GM12878 (cell line): Measurements from ENCODE around the gene BLOC1S3. TPM values are rescaled to one million over a fixed set of nuclear protein-coding genes. Genes with fewer than 3 reads are reported as not detected.

Experiments
- CEBPZ ChIP-seq: fragments of 150-350 bp; IDR thresholded peaks from 2 replicates; pipeline ENCODE4 v1.6.1; 2016; ENCODE audit warnings: low read depth, low read length
- CHD2 ChIP-seq: IDR thresholded peaks from 2 replicates; pipeline ENCODE4 v1.6.1; 2011; ENCODE audit warnings: low read depth, low read length, improper control_type of control experiment, borderline replicate concordance
- EP300 ChIP-seq, 2 experiments: fragments of 150-350 bp in 1 of 2; IDR thresholded peaks; 2 replicates each; pipeline ENCODE4 v1.6.1; 2011 to 2012; ENCODE audit warnings: low read depth in 2 of 2, low read length in 2 of 2, borderline replicate concordance in 1 of 2, improper control_type of control experiment in 1 of 2, inconsistent platforms in 1 of 2; ENCODE audit not compliant: control insufficient read depth in 1 of 2
- NFIC ChIP-seq: IDR thresholded peaks from 2 replicates; pipeline ENCODE4 v1.6.1; 2012; ENCODE audit warnings: low read depth, mild to moderate bottlenecking, inconsistent platforms, low read length, moderate library complexity
- RAD21 ChIP-seq: IDR thresholded peaks from 2 replicates; pipeline ENCODE4 v1.6.1; 2011; ENCODE audit warnings: mild to moderate bottlenecking, low read depth, low read length, moderate library complexity; ENCODE audit not compliant: insufficient read depth
- RBBP5 ChIP-seq: fragments of 200-600 bp; sonication (generic); conservative IDR thresholded peaks from 2 replicates; pipeline ENCODE4 v1.6.1; 2016
- USF1 ChIP-seq: IDR thresholded peaks from 2 replicates; pipeline ENCODE4 v1.6.1; 2011; ENCODE audit warnings: borderline replicate concordance, low read depth, mild to moderate bottlenecking, moderate library complexity, mixed read lengths, low read length; ENCODE audit not compliant: insufficient read depth; ENCODE audit errors: extremely low read length
- ZBTB11 ChIP-seq: fragments of 450-650 bp; formaldehyde crosslinking; IDR thresholded peaks from 2 replicates; pipeline ENCODE4 v1.5.0; 2022; ENCODE audit warnings: mild to moderate bottlenecking, missing genetic modification characterization
- ZBTB40 ChIP-seq: fragments of 450-650 bp; IDR thresholded peaks from 2 replicates; pipeline ENCODE4 v1.6.1; 2016; ENCODE audit warnings: mild to moderate bottlenecking, moderate library complexity, borderline replicate concordance
- ZNF592 ChIP-seq: fragments of 450-650 bp; IDR thresholded peaks from 2 replicates; pipeline ENCODE4 v1.6.1; 2017; ENCODE audit warnings: mild to moderate bottlenecking, moderate library complexity
- polyA plus RNA-seq, 11 experiments: library from polyadenylated mRNA; depleted of rRNA in 4 of 11; unstranded in 6 of 11; stranded (reverse) in 5 of 11; fragments of >200 nt; fragmentation: Nextera tagmentation in 4 of 11; fragmentation: Illumina TruSeq in 1 of 11; extraction: Ambion mirVana in 4 of 11; extraction: Trizol in 1 of 11; gene quantifications; 1 replicate in 1 of 11; 2 replicates in 10 of 11; pipeline versions ENCODE4 v1.2.1 to v1.2.3, GENCODE V29; 2011 to 2016; ENCODE audit warnings: inconsistent platforms in 2 of 11, missing spikeins in 2 of 11, low read depth in 1 of 11
- total RNA-seq, 4 experiments: library from RNA; depleted of rRNA in 3 of 4; stranded (reverse); fragments of >200 nt in 3 of 4; fragmentation: Illumina TruSeq in 1 of 4; extraction: Trizol in 1 of 4; gene quantifications; 2 replicates each; pipeline versions ENCODE4 v1.2.1 to v1.2.3, GENCODE V29; 2013 to 2021

BLOC1S3 gene
- total and polyA plus RNA-seq, 10 of the 15 experiments (the other 5 are each of a cell fraction or from before 2014, with no cell fraction given) = 3.6 to 18.3 (median 10.4) TPM

GRCh38 chr19:45137179-45137761 lies 41.3 kb upstream of the BLOC1S3 start (continued):
- no peak for TF ChIP-seq CEBPZ
- no peak for TF ChIP-seq ZBTB40
- no peak for TF ChIP-seq RAD21
- TF ChIP-seq RBBP5 = no peak
- no peak for TF ChIP-seq CHD2
- no peak for TF ChIP-seq ZNF592
- peak in 1 of 2 experiments; percentile 81; a peak in 2 of 4 replicates for TF ChIP-seq EP300 (IDR thresholded peaks at IDR 0.05; ENCODE audit: borderline replicate concordance in 1 of 2, control insufficient read depth in 1 of 2, low read depth in 2 of 2, low read length in 2 of 2)
- no peak for TF ChIP-seq ZBTB11 (CRISPR knock-in tag)
- peak; percentile 15 for TF ChIP-seq USF1
- peak; percentile 64; the same call in 1 of the 2 replicates for TF ChIP-seq NFIC
